HG03196 (cell line): ENCODE data around the gene LACTB.

Experiments used
- ATAC-seq: cut with Tn5 transposase; IDR thresholded peaks from one replicate; pipeline ENCODE4 v1.9.1; 2021; ENCODE audit not compliant: unreplicated experiment

Gene LACTB

DNA sequence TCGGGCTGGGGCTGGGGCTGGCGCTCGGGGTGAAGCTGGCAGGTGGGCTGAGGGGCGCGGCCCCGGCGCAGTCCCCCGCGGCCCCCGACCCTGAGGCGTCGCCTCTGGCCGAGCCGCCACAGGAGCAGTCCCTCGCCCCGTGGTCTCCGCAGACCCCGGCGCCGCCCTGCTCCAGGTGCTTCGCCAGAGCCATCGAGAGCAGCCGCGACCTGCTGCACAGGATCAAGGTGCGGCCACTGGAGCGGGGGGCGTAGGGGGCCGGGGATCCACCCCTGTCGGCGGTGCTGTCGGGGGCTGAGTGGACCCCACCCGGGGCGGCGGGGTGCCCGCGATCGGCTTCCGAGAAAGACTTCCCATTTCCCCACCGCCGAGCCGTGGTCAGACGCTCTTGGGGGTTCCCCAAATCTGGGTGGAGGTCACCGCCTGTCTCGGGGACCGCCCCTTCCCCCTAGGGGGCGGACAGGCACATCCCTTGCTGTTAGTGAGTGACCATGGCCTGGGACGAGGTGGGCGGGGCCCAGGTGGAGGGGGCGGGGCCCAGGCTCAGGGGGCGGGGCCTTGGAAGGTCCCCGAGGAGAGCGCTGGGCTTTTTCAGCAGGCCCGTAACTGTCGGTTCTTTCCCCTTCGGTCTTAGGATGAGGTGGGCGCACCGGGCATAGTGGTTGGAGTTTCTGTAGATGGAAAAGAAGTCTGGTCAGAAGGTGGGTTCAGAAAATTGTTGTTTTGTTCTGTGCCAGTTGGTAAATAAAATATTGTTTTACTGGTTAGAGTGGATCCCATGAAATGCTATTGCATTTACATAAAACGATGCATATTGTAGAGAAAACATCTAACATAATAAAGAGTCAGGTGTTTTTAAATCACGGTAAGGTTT, 578 bp downstream of the LACTB start:
- ATAC-seq = peak; percentile 88

DNA sequence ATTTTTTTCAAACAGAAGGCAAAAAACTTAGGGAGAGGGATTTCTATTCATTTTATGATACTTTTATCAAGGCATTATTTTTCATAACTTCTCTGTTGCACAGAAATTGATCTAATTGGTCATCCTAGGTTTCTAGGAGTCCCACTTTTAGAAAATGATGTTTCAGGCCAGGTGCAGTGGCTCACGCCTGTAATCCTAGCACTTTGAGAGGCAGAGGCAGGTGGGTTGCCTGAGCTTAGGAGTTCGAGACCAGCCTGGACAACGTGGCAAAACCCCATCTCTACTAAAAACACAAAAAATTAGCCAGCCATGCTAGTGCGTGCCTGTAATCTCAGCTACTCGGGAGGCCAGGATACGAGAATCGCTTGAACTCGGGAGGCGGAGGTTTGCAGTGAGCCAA, 2.8 kb downstream of the LACTB start:
- ATAC-seq = no peak

DNA sequence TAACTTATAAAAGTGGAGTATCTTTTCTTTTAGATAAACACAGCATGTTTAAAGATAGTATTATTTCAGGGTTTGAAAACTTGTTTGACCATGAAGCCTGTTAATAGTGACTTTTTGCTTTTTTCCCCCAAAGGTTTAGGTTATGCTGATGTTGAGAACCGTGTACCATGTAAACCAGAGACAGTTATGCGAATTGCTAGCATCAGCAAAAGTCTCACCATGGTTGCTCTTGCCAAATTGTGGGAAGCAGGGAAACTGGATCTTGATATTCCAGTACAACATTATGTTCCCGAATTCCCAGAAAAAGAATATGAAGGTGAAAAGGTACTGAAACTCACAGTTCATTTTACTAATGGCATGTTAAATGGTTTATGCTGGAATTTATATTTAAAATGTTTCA, 5.1 kb downstream of the LACTB start:
- no peak for ATAC-seq

DNA sequence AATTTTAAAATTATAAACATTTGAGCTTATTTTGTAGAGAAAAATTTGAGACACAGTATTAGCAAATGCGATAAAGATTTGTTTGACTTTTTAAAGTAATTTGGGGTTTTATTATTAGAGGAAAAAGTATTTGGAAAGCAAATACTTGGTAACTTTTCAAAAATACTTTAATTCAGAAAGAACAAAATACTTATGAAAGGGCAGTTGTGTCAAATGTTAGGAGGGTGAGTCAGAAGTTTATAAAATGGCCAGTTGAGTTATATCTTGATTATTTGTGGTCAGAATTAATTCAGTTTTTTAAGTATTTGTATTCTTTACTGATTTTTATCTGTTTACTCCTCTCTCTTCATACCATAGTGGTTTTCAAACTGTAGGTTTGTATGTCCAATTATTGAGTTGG, 12.1 kb downstream of the LACTB start:
- no peak for ATAC-seq

DNA sequence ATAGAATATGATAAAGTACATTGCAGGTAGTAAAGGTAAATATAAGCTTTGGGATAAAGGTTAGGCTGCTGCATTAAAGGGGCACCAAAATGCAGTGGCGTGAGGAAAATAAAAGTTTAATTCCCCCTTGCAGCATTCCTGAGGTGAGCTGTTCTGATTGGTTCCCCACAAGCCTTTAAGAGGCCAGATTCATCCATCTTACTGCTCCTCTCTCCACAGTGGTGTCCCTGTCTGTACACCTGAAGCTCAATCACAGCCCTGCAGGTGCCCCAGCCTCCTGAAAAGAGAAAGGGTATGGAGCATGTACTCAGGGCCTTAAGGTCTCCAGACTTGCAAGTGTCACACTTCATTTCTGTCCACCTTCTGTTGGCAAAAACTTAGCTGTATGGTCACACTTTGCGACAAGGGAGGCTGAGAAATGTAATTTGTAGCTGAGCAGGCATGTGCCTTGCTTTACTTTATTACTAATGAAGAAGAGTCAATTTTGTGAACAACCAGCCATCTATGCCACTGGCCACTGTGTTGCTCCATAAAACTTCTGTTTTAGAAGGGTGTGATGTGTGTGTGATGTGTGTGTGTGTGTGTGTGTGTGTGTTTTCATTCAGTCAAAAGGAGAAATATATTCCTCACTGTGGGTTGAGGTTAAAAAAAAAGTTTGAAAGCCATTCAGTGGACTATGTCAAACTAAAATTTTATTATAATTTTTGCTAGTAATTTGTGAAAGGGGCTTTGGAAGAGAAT, 12.8 kb downstream of the LACTB start:
- no peak for ATAC-seq

DNA sequence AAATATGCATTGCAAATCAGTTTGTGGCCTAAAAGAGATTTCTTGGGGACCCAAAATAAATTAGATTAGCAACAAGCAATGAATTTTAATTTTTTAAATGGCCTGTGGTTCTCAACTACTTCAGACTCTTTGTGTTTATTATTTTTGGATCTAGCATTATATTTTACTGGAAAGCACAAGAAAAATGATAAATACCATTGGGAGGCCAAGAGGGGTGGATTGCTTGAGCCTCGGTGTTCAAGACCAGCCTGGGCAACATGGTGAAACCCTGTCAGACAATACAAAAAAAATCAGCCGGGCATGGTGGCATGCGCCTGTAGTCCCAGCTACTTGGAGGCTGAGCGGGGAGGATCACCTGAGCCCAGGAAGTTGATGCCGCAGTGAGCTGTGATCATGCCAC, 13.6 kb downstream of the LACTB start:
- ATAC-seq = no peak

DNA sequence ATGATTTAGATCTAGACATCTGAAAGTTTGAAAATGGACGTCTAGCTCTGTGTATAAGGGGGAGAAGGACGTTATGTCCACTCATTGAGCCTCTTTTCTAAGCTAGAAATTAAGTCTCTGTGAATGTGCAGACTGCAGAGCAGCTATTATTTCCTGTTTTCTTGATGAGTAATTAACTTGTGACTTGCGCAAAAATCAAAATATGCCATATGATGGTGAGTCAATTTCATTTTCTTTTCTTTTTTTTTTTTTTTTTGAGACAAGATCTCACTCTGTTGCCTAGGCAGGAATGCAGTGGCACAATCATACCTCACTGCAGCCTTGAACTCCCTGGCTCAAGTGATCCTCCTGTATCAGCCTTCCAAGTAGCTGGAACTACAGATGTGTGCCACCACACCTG, 14.1 kb downstream of the LACTB start:
- no peak for ATAC-seq

DNA sequence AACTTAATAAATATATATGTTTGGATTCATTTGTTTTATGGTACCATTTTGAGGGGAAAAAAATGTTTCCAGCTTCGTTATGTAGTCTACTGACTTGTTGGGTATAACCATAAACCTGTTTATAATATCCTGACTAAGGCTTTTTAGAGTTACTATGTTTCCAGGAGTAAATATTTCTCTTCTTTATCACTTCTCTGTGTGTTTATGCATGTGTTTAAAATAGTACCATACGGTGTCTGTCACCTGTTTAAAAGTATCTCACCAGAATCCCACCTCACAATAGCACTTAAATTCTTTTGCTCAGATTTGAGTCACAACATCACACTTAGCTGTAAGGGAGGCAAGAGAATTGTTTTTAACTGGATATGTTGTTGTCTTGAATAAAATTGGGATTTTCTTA, 15.1 kb downstream of the LACTB start:
- ATAC-seq = no peak

DNA sequence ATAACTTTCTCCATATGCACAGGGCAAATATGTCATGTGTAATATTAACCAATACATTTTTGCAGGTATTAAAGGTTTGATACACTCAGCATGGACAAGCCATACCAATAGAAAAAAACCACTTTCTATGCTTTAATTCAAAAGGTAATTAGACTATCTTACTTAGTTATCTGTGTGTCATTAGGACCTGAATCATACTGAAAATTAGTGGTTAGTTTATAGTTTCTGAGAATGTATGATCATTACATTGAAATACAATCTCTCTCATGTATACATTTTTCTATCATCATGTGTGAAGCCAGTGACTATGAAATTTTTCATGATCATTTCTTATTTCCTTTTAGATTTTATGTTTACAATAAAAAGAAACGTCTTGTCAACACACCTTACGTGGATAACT, 19.3 kb downstream of the LACTB start:
- no peak for ATAC-seq

DNA sequence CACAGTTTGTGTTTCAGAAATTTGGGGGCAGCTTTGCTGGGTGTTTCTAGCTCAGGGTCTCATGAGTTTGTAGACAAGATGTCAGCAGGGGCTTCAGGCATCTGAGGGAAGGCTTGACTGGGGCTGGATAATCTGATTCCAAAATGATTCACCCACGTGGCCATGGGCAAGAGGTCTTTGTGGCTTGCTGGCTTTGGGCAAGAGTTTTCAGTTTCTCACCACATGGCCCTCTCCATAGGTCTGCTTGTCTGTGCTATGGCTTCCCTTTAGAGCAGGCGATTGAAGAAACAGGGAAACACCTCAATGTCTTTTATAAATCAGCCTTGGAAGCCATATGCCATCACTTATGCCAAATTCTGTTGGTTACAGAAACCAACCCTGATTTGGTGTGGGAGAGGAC, 23.8 kb downstream of the LACTB start:
- ATAC-seq = no peak

DNA sequence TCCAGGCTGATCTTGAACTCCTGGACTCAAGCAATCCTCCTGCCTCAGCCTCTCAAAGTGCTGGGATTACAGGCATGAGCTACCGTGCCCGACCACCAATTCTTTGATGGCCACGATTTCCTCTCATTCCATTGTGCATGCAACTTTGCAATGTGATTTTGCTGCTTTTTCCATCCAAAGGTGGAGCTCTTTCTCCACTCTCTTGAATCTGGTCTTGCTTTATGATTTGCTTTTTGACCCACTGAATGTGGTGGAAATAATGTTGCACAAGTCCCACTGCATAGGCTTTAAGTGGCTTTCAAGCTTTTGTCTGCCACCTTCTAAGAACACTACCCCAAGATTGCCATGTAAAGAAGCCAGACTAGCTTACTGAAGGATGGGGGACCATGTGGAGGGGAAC, 25.0 kb downstream of the LACTB start:
- no peak for ATAC-seq

DNA sequence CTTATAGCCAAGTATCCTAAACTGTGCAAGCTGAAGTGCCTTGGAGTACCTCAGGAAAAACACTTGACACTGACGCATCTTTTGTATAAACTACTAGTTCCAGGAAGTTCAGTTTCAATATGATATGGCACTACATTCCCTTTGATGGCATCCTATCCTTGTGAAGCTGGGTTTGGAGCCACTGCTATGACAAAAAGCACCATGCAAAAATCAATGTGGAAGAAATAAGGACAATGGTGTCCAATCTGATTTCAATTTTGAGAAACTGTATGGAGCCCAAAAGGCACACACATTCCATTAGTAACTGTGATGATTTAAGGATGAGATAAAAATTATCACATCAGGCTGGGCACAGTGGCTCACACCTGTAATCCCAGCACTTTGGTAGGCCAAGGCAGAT, 30.0 kb downstream of the LACTB start:
- ATAC-seq = no peak

DNA sequence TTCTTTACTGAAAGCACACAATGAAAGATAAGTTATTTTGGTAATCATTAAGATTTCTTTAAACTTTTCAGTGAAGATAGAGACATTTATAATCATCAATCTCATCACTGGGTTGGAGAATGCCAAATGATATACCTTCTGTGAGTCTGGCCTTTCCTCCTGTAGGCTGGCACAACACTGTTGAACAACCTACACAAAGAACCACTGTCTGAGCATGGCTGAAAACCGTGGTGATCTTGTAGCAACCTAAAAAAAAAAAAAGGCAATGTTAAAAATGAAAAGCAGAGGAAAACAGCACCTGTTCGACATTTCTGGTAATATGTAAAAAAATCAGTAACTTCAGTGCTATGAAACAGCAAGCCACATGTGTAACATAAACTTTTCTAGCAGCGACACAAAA, 33.8 kb downstream of the LACTB start:
- no peak for ATAC-seq

DNA sequence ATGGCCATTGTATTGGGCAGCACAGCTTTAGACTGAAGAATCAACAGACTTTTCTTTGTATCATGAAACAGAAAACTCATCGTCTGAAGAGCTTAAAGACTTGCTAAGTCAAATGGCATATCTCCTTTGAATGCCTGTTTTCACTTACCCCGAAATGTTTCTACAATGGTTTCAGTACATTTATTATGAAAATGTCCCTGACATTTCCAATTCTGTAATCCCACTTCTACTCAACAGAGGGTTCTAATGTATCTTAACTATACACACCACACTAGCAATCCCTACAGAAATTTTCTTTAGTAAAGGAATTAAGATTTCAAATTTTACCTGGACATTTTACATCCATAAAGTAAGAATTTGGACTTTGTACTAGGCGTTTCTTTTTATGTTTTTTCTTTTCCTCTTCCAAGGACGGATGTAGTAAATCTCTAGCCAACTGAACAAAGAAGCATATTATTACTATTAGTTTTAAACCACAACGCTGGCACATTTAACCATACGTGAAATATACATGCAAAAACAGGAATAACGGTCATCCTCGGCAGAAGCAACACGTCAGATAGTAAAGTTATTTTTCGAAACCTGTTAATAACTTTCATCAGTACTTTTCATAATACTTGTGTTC, 34.5 kb downstream of the LACTB start:
- ATAC-seq = no peak

DNA sequence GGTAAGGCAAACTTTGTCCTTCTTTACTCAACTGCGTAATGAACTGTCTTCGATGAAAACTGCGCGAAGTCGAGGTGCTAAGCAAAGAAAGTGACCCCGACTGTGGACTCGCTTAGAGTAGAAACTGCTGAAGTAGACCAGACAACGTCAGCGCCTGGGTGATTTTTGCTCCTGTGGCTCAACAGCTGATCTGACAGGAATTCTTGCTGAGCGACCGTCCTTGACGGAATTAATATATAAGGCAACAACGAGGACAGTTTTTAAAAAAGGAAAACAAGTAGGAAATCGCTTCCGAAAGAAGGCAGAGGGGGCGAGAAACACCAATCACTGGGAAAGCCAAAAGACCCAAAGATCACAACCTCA, 35.1 kb downstream of the LACTB start:
- no peak for ATAC-seq

DNA sequence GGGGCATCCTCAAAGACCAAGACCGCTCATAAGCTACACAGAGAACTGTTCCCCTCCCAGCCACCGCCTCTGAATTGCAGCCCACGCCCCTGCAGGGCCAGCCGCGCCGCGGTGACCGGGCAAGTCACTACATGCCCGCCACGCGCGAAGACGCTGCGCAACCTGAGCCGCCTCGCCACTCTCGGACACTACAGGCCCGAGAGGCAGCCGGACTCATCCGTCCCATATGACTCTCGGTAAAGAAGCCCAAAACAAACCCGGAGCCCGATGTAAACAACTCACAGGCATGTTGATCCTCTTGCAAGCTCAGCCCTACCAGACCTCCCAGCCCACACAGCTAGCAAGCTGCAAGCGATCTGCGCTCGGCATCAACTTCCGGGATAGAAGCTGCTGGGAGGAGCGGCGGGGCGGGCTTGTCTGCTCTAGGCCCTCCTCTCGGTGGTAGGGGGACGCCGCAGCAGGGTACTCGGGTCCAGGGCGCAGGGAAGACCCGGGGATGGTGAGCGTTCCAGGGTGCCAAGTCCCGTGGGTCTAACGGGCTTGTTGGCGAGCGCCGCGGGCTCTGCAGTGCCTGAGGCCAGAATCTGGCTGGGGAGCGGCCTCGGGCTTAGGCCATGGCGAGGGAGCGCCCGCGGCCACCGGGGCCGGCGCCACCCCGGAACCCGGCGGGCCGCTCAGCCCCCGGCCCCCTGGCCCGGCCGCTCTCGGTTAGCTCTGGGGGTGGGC, 35.6 kb downstream of the LACTB start, which contains the start of gene RPS27L:
Gene RPS27L, minus strand, starts transcription at position 360 of the 726 bp plus-strand sequence. Its CDS starts 72 bp downstream, at position 288.
- ATAC-seq = peak; percentile 80

DNA sequence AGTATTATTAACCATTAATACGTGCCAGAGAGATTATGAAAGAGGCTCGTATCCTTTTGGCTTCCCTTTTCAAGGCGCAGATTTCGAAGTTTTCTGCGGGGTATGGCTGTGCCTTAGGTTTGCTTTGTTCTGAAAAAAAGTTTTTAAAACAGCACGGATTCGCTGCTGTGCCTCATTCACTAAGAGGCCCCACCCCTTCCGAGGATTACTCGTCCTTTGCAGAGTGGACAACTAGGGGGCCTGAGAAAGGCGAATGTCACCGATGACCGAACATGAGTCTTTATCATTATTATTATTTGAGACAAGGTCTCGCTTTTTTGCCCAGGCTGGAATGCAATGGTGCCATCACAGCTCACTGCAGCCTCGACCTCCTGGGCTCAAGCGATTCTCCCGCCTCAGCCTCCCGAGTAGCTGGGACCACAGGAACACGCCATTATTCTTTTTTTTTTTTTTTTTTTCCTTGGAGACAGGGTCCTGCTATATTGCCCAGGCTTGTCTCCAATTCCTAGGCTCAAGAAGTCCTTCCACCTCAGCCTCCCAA, 36.3 kb downstream of the LACTB start:
- ATAC-seq = peak; percentile 22

DNA sequence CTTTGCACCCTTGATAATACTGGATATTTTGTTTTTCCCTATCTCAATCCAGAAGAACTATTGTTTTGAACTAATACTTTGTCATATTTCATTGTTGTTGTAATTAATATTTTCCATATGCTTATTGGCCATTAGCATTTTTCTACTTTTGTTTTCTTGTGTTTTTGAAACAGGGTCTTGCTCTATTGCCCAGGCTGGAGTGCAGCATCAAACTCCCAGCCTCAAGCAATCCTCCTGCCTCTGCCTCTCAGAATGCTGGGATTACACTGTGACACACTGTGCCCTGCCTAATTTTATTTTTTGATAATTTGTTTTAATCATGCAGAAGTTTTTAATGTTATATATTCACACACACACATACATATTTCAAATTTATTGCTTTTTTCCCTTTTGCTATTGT, 39.0 kb downstream of the LACTB start:
- ATAC-seq = no peak

DNA sequence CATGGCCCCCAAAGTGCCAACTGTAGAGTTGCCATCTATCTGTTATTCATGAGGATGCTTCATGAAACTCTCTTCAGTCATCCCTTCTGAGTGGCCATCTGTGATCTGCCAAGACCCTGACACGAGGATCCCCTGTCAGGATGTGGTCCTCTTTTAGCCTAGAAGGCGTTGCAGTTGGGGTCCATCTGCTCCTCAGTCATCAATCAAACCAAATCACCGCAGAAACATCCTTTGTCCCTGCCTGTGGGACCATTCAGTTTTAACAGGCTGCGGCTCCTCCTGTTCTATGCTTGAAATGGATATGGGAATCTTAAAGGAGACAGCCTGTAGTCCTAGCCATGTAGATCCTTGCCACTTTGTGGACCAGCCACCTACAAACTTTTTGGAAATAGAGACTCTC, 41.6 kb downstream of the LACTB start:
- no peak for ATAC-seq

DNA sequence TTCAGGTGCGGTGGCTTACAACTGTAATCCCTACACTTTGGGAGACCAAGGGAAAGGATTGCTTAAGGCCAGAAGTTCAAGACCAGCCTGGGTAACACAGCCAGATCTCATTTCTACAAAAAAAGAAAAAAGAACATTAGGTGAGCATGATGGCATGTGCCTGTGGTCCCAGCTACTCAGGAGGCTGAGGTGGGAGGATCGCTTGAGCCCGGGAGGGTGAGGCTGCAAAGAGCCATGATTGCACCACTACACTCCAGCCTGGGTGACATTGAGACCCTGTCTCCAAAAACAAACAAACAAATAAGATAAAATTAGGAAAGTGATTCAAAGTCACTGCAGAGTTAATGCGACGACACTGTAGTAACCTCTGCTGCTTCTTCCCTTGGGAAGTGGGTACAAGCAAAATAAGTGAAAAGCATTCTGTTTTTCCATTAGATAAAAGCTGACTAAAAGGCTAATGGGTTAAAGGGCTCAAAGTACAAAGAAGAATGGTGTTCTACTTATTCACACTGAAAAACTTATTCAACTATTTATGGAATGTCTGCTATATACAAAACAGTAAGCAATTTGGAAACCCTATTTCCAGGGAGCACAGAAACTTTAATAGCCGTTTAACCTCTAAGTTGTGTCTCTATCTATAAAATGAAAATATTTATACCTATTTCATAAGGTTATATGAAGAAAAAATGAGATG, 43.7 kb downstream of the LACTB start:
- ATAC-seq = no peak
